Thymus (tissue), 11 donors: ENCODE measurements around the gene TDRD7. TPM values are rescaled to one million over a fixed set of nuclear protein-coding genes. Genes with fewer than 3 reads are reported as not detected.

ENCODE experiments used
- DNase-seq, 9 donors: peaks; one replicate each; pipeline ENCODE4 v3.0.0-alpha.2; 2013; ENCODE audit warnings: low spot score in 9 of 9, low read depth in 6 of 9, missing footprints in 1 of 9
- H3K27ac ChIP-seq, 2 donors: one replicate each; pipeline ENCODE4 v1.5.1; 2013; ENCODE audit warnings: control low read depth in 1 of 2, low read depth in 1 of 2, low read length in 1 of 2, mild to moderate bottlenecking in 1 of 2, moderate library complexity in 1 of 2
- H3K27me3 ChIP-seq, 2 donors: one replicate each; pipeline ENCODE4 v1.5.1; 2013; ENCODE audit warnings: low read length in 1 of 2; ENCODE audit not compliant: control insufficient read depth in 2 of 2, insufficient read depth in 1 of 2
- H3K36me3 ChIP-seq, 2 donors: one replicate each; pipeline ENCODE4 v1.5.1; 2013; ENCODE audit warnings: low read length in 1 of 2, mild to moderate bottlenecking in 1 of 2, moderate library complexity in 1 of 2; ENCODE audit not compliant: control insufficient read depth in 2 of 2, insufficient read depth in 2 of 2
- H3K4me1 ChIP-seq, 2 donors: one replicate each; pipeline ENCODE4 v1.5.1; 2013; ENCODE audit warnings: low read length in 2 of 2; ENCODE audit not compliant: control insufficient read depth in 2 of 2, insufficient read depth in 2 of 2
- H3K4me3 ChIP-seq, 2 donors: one replicate each; pipeline ENCODE4 v1.5.1; 2013; ENCODE audit warnings: low read length in 2 of 2, control low read depth in 1 of 2, mild to moderate bottlenecking in 1 of 2
- H3K9me3 ChIP-seq, 2 donors: one replicate each; pipeline ENCODE4 v1.5.1; 2013; ENCODE audit warnings: low read length in 1 of 2, mild to moderate bottlenecking in 1 of 2; ENCODE audit not compliant: control insufficient read depth in 2 of 2, insufficient read depth in 1 of 2
- WGBS: extraction: QIAGEN DNeasy Blood & Tissue Kit; methylation state at CpG from one replicate; pipeline ENCODE4 v1.1.7; 2013; 5-methylcytosine and 5-hydroxymethylcytosine counted together
- polyA plus RNA-seq: library from polyadenylated mRNA; stranded (reverse); fragments of 200-250 nt; gene quantifications from one replicate; pipeline ENCODE4 v1.2.3, GENCODE V29; 2013
- total RNA-seq: library from RNA; stranded (reverse); fragments of 120-200 nt; gene quantifications from one replicate; pipeline ENCODE4 v1.2.4, GENCODE V29; 2013
- donor health status: healthy.

Gene TDRD7
- total and polyA plus RNA-seq, 2 donors = 12.3 to 14.2 TPM

- H3K27me3 ChIP-seq = peaks cover 41 to 62% of the 10 kb centered on the region in 2 donors
- no peak for DNase-seq
Measured at GRCh38 chr9:97500263-97500662, 88.4 kb downstream of the TDRD7 start.

GRCh38 chr9:97500765-97501176 lies 88.9 kb downstream of the TDRD7 start:
- H3K27me3 ChIP-seq = peaks cover 41 to 67% of the 10 kb centered on the region in 2 donors
- no peak overlapping the region for H3K27ac ChIP-seq

More at GRCh38 chr9:97500263-97500662, 88.4 kb downstream of the TDRD7 start:
- H3K36me3 ChIP-seq = no peaks in the 10 kb centered on the region
- no peaks in the 10 kb centered on the region for H3K9me3 ChIP-seq
- WGBS = 55% methylated on average over 5 of the region's 5 CpGs
- no peak overlapping the region for H3K27ac ChIP-seq
- H3K4me1 ChIP-seq = peaks cover 6 to 10% of the 10 kb centered on the region in 2 donors
- H3K4me3 ChIP-seq = no peak overlapping the region

GRCh38 chr9:97501177-97501971 lies 89.5 kb downstream of the TDRD7 start, which contains the start of gene TMOD1:
Gene TMOD1, plus strand, starts transcription at chr9:97501666. Its CDS starts 22,523 bp downstream, at chr9:97524189.
- peaks cover 41 to 69% of the 10 kb centered on the region in 2 donors for H3K27me3 ChIP-seq
- H3K36me3 ChIP-seq = no peaks in the 10 kb centered on the region
- no peak within 1 kb of the TSS for H3K27ac ChIP-seq
- H3K4me1 ChIP-seq = peaks cover 6 to 10% of the 10 kb centered on the region in 2 donors
- DNase-seq = peak in 7 of 9 donors; percentile 7 to 47 (median 18)
- no peaks in the 10 kb centered on the region for H3K9me3 ChIP-seq
- WGBS = under 1% methylated on average over 74 of the region's 87 CpGs
- H3K4me3 ChIP-seq = peak within 1 kb of the TSS in 1 of 2 donors; percentile 52

More at GRCh38 chr9:97500765-97501176, 88.9 kb downstream of the TDRD7 start:
- no peaks in the 10 kb centered on the region for H3K36me3 ChIP-seq
- 11% methylated on average over 6 of the region's 6 CpGs for WGBS
- peak overlapping the region in 1 of 2 donors; percentile 52 for H3K4me3 ChIP-seq
- no peaks in the 10 kb centered on the region for H3K9me3 ChIP-seq
- DNase-seq = no peak
- H3K4me1 ChIP-seq = peaks cover 6 to 10% of the 10 kb centered on the region in 2 donors

GRCh38 chr9:97501972-97502221 lies 90.0 kb downstream of the TDRD7 start:
- peak overlapping the region in 1 of 2 donors; percentile 52 for H3K4me3 ChIP-seq
- H3K27me3 ChIP-seq = peaks cover 41 to 69% of the 10 kb centered on the region in 2 donors
- H3K9me3 ChIP-seq = no peaks in the 10 kb centered on the region
- no peaks in the 10 kb centered on the region for H3K36me3 ChIP-seq
- whole genome bisulfite sequencing = 1% methylated on average over 30 of the region's 30 CpGs
- no peak overlapping the region for H3K27ac ChIP-seq
- peaks cover 6 to 10% of the 10 kb centered on the region in 2 donors for H3K4me1 ChIP-seq
- DNase-seq = peak in 1 of 9 donors; percentile 6

GRCh38 chr9:97502222-97502983 lies 90.5 kb downstream of the TDRD7 start:
- Histone ChIP-seq H3K27me3 (peaks cover 41 to 69% of the 10 kb centered on the region in 2 donors), H3K4me3 (peak overlapping the region in 1 of 2 donors; percentile 52), H3K36me3 (no peaks in the 10 kb centered on the region), H3K27ac (no peak overlapping the region), H3K4me1 (peaks cover 6 to 10% of the 10 kb centered on the region in 2 donors), H3K9me3 (no peaks in the 10 kb centered on the region)
- peak in 1 of 9 donors; percentile 8 for DNase-seq
- 3% methylated on average over 49 of the region's 49 CpGs for WGBS

- no peak overlapping the region for H3K27ac ChIP-seq
- no peak overlapping the region for H3K4me3 ChIP-seq
- peaks cover 41 to 69% of the 10 kb centered on the region in 2 donors for H3K27me3 ChIP-seq
- no peak for DNase-seq
- WGBS = 43% methylated on average over 17 of the region's 17 CpGs
- H3K36me3 ChIP-seq = no peaks in the 10 kb centered on the region
- H3K4me1 ChIP-seq = peaks cover 6 to 10% of the 10 kb centered on the region in 2 donors
- H3K9me3 ChIP-seq = no peaks in the 10 kb centered on the region
Measured at GRCh38 chr9:97502984-97503861, 91.3 kb downstream of the TDRD7 start.

GRCh38 chr9:97503862-97504210 lies 91.9 kb downstream of the TDRD7 start:
- Histone ChIP-seq H3K4me3 (no peak overlapping the region), H3K36me3 (no peaks in the 10 kb centered on the region), H3K27ac (no peak overlapping the region), H3K4me1 (peaks cover 6 to 10% of the 10 kb centered on the region in 2 donors), H3K9me3 (no peaks in the 10 kb centered on the region), H3K27me3 (peaks cover 41 to 69% of the 10 kb centered on the region in 2 donors)
- DNase-seq = no peak
- 81% methylated on average over 1 of the region's 1 CpG for WGBS

GRCh38 chr9:97504381-97505216 lies 92.7 kb downstream of the TDRD7 start:
- DNase-seq = no peak
- WGBS = 94% methylated on average over 8 of the region's 8 CpGs
- Histone ChIP-seq H3K27me3 (peaks cover 41 to 61% of the 10 kb centered on the region in 2 donors), H3K4me1 (peaks cover 6 to 10% of the 10 kb centered on the region in 2 donors), H3K27ac (no peak overlapping the region), H3K4me3 (no peak overlapping the region), H3K36me3 (no peaks in the 10 kb centered on the region), H3K9me3 (no peaks in the 10 kb centered on the region)
